T-helper 2 cell (primary cell): ENCODE results near the gene NOD1.
A peak's percentile ranks its signal among the peaks of the same experiment; 100 is the strongest.
"Not testable (repeated sequence)": the region's sequence is repeated elsewhere in the genome, so short reads cannot be mapped to it uniquely, and the experiment has no call there.

Experiments
- DNase-seq, 5 experiments: peaks; one replicate each; pipeline versions ENCODE4 v3.0.0 to v3.0.0-alpha.2; 2012 to 2022

NOD1 gene

GRCh38 chr7:30411173-30411572 is 67.4 kb downstream of the NOD1 start:
- DNase-seq = no peak

- DNase-seq = no peak
These were observed 71.7 kb downstream of the NOD1 start for GRCh38 chr7:30406664-30407425.

- no peak for DNase-seq
These were observed 73.4 kb downstream of the NOD1 start for GRCh38 chr7:30405179-30405578.

GRCh38 chr7:30403477-30403876 is 75.1 kb downstream of the NOD1 start:
- no peak for DNase-seq

- DNase-seq = no peak
These were observed 82.2 kb downstream of the NOD1 start for GRCh38 chr7:30396389-30396788.

- DNase-seq = no peak
These were observed 82.9 kb downstream of the NOD1 start for GRCh38 chr7:30395676-30396075.

GRCh38 chr7:30391806-30392205 is 86.8 kb downstream of the NOD1 start:
- no peak for DNase-seq

GRCh38 chr7:30390736-30391636 is 87.6 kb downstream of the NOD1 start:
- peak in 1 of 5 experiments; percentile 11 for DNase-seq

GRCh38 chr7:30389791-30390190 is 88.8 kb downstream of the NOD1 start:
- DNase-seq = no peak

GRCh38 chr7:30382607-30383006 is 96.0 kb downstream of the NOD1 start:
- DNase-seq = no peak

GRCh38 chr7:30380824-30381223 is 97.8 kb downstream of the NOD1 start:
- DNase-seq = not testable (repeated sequence)

GRCh38 chr7:30380294-30380693 is 98.3 kb downstream of the NOD1 start:
- DNase-seq = no peak

GRCh38 chr7:30379741-30380140 is 98.8 kb downstream of the NOD1 start:
- DNase-seq = no peak

GRCh38 chr7:30379131-30379530 is 99.5 kb downstream of the NOD1 start:
- no peak for DNase-seq

- DNase-seq = no peak
These were observed 100.3 kb downstream of the NOD1 start for GRCh38 chr7:30378275-30378674.
